K562 (cell line): ENCODE results near the gene POLR1H. TPM values are rescaled to one million over a fixed set of nuclear protein-coding genes. Genes with fewer than 3 reads are reported as not detected.
A peak's percentile ranks its signal among the peaks of the same experiment; 100 is the strongest.

Source experiments
- BRD4 ChIP-seq: fragments of 200-600 bp; sonication (generic); IDR thresholded peaks from 2 replicates; pipeline ENCODE4 v1.6.1; 2017; ENCODE audit warnings: inconsistent platforms
- FIP1L1 ChIP-seq: fragments of 200-400 bp; formaldehyde crosslinking; IDR thresholded peaks from 2 replicates; pipeline ENCODE4 v1.6.1; 2018; ENCODE audit warnings: mild to moderate bottlenecking, low read depth, low read length; ENCODE audit not compliant: poor library complexity, severe bottlenecking
- ZBTB1 ChIP-seq: sonication (generic); formaldehyde crosslinking; IDR thresholded peaks from 2 replicates; pipeline ENCODE4 v1.8.1; 2023; ENCODE audit warnings: missing genetic modification reagents, low read depth, mild to moderate bottlenecking, borderline replicate concordance
- ZNF282 ChIP-seq: sonication (generic); formaldehyde crosslinking; IDR thresholded peaks from 2 replicates; pipeline ENCODE4 v1.8.1; 2023; ENCODE audit warnings: missing genetic modification reagents
- polyA plus RNA-seq, 8 experiments: library from polyadenylated mRNA; depleted of rRNA in 4 of 8; stranded (reverse) in 5 of 8; unstranded in 3 of 8; fragments of >200 nt; fragmentation: Nextera tagmentation in 2 of 8; fragmentation: Illumina TruSeq in 1 of 8; extraction: Ambion mirVana in 2 of 8; extraction: Trizol in 1 of 8; gene quantifications; 2 replicates each; pipeline versions ENCODE4 v1.2.1 to v1.2.3, GENCODE V29; 2011 to 2014; ENCODE audit warnings: inconsistent platforms in 1 of 8, missing spikeins in 1 of 8
- total RNA-seq, 7 experiments: library from RNA; depleted of rRNA in 6 of 7; stranded (reverse); fragments of >200 nt in 6 of 7; fragmentation: Illumina TruSeq in 2 of 7; extraction: Trizol in 2 of 7; gene quantifications; 2 replicates each; pipeline versions ENCODE4 v1.2.1 to v1.2.3, GENCODE V29; 2011 to 2021; ENCODE audit warnings: low replicate concordance in 1 of 7
- TF ChIP-seq, protein P1 (sequence below), 2 experiments: fragments of 200-800 bp in 1 of 2; sonication (Bioruptor generic) in 1 of 2; sonication (generic) in 1 of 2; formaldehyde crosslinking in 1 of 2; IDR thresholded peaks in 1 of 2; conservative IDR thresholded peaks in 1 of 2; 2 replicates each; pipeline versions ENCODE4 v1.5.0 to v1.6.1; 2016 to 2020; ENCODE audit warnings: missing compliant biosample characterization in 1 of 2, missing genetic modification characterization in 1 of 2, missing genetic modification reagents in 1 of 2
- TF ChIP-seq, protein P2 (sequence below), 2 experiments: fragments of 450-650 bp; IDR thresholded peaks; 2 replicates each; pipeline ENCODE4 v1.6.1; 2018; ENCODE audit warnings: mild to moderate bottlenecking in 2 of 2, low read depth in 1 of 2; ENCODE audit not compliant: partially characterized antibody in 2 of 2
- TF ChIP-seq, protein P3 (sequence below): fragments of 450-650 bp; IDR thresholded peaks from 2 replicates; pipeline ENCODE4 v1.6.1; 2016; ENCODE audit warnings: mild to moderate bottlenecking, moderate library complexity

POLR1H gene
- total and polyA plus RNA-seq, 9 of the 15 experiments (the other 6 are each of a cell fraction or from before 2014, with no cell fraction given), result 92.2 to 333 (median 143) TPM

DNA sequence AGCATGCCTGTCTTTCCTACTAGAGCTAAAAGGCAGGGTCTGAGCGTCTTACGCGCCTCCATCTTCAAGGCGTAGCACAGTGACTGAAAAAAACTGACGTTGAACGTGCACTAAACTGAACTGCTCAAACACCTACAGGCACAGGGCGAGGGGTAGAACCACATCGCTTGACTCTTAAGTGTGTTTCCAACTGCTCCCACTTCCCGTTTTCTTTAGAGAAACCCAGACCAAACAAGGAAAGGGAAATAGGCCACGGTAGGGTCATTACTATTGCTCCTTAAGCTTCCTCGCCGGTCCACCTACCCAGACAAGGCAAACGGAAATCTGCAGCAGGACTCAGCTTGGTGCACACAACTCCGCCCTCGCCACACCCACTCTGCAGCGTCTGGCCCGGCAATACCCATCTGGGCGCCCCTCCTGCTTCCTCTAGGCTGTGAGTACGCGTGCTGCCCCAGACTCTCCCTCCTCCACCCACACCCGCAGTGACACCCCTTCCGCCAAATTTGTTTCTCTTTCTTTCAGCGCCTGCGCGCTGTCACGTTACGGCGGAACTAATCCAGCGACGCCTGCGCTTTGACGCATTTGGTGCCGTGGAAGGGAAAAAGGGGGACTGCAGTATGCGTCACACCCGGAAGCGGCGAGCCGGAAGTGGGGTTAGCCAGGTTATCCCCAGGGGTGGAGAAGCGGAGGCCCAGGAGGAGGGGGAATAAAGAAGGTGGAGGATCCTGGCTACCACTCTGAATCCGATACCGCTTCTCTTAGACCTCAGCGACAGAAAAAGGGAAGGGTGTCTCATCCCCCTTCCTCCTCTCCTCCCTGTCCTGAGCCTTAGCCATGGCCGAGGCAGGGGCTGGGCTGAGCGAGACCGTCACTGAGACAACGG, 5.8 kb downstream of the POLR1H start, which contains the start of gene PPP1R11 (continued):
- no peak for TF ChIP-seq FIP1L1
- TF ChIP-seq, protein P1, sequence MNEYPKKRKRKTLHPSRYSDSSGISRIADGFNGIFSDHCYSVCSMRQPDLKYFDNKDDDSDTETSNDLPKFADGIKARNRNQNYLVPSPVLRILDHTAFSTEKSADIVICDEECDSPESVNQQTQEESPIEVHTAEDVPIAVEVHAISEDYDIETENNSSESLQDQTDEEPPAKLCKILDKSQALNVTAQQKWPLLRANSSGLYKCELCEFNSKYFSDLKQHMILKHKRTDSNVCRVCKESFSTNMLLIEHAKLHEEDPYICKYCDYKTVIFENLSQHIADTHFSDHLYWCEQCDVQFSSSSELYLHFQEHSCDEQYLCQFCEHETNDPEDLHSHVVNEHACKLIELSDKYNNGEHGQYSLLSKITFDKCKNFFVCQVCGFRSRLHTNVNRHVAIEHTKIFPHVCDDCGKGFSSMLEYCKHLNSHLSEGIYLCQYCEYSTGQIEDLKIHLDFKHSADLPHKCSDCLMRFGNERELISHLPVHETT (CRISPR knock-in tag; conservative IDR thresholded peaks at IDR 0.05 in 1 of 2, IDR thresholded peaks at IDR 0.05 in 1 of 2), result peak in 1 of 2 experiments; percentile 57; a peak in 2 of 4 replicates
- TF ChIP-seq, protein P2, sequence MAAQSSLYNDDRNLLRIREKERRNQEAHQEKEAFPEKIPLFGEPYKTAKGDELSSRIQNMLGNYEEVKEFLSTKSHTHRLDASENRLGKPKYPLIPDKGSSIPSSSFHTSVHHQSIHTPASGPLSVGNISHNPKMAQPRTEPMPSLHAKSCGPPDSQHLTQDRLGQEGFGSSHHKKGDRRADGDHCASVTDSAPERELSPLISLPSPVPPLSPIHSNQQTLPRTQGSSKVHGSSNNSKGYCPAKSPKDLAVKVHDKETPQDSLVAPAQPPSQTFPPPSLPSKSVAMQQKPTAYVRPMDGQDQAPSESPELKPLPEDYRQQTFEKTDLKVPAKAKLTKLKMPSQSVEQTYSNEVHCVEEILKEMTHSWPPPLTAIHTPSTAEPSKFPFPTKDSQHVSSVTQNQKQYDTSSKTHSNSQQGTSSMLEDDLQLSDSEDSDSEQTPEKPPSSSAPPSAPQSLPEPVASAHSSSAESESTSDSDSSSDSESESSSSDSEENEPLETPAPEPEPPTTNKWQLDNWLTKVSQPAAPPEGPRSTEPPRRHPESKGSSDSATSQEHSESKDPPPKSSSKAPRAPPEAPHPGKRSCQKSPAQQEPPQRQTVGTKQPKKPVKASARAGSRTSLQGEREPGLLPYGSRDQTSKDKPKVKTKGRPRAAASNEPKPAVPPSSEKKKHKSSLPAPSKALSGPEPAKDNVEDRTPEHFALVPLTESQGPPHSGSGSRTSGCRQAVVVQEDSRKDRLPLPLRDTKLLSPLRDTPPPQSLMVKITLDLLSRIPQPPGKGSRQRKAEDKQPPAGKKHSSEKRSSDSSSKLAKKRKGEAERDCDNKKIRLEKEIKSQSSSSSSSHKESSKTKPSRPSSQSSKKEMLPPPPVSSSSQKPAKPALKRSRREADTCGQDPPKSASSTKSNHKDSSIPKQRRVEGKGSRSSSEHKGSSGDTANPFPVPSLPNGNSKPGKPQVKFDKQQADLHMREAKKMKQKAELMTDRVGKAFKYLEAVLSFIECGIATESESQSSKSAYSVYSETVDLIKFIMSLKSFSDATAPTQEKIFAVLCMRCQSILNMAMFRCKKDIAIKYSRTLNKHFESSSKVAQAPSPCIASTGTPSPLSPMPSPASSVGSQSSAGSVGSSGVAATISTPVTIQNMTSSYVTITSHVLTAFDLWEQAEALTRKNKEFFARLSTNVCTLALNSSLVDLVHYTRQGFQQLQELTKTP (IDR thresholded peaks at IDR 0.05; ENCODE audit: low read depth in 1 of 2, partially characterized antibody in 2 of 2), result peak in 1 of 2 experiments; percentile 51
- no peak for TF ChIP-seq ZNF282 (CRISPR knock-in tag)
- TF ChIP-seq ZBTB1 (CRISPR knock-in tag), result no peak; the same call in 1 of the 2 replicates
- 0 out of 2 replicates have a peak, but pooled peaks have one; percentile 56 for TF ChIP-seq BRD4
- TF ChIP-seq, protein P3, sequence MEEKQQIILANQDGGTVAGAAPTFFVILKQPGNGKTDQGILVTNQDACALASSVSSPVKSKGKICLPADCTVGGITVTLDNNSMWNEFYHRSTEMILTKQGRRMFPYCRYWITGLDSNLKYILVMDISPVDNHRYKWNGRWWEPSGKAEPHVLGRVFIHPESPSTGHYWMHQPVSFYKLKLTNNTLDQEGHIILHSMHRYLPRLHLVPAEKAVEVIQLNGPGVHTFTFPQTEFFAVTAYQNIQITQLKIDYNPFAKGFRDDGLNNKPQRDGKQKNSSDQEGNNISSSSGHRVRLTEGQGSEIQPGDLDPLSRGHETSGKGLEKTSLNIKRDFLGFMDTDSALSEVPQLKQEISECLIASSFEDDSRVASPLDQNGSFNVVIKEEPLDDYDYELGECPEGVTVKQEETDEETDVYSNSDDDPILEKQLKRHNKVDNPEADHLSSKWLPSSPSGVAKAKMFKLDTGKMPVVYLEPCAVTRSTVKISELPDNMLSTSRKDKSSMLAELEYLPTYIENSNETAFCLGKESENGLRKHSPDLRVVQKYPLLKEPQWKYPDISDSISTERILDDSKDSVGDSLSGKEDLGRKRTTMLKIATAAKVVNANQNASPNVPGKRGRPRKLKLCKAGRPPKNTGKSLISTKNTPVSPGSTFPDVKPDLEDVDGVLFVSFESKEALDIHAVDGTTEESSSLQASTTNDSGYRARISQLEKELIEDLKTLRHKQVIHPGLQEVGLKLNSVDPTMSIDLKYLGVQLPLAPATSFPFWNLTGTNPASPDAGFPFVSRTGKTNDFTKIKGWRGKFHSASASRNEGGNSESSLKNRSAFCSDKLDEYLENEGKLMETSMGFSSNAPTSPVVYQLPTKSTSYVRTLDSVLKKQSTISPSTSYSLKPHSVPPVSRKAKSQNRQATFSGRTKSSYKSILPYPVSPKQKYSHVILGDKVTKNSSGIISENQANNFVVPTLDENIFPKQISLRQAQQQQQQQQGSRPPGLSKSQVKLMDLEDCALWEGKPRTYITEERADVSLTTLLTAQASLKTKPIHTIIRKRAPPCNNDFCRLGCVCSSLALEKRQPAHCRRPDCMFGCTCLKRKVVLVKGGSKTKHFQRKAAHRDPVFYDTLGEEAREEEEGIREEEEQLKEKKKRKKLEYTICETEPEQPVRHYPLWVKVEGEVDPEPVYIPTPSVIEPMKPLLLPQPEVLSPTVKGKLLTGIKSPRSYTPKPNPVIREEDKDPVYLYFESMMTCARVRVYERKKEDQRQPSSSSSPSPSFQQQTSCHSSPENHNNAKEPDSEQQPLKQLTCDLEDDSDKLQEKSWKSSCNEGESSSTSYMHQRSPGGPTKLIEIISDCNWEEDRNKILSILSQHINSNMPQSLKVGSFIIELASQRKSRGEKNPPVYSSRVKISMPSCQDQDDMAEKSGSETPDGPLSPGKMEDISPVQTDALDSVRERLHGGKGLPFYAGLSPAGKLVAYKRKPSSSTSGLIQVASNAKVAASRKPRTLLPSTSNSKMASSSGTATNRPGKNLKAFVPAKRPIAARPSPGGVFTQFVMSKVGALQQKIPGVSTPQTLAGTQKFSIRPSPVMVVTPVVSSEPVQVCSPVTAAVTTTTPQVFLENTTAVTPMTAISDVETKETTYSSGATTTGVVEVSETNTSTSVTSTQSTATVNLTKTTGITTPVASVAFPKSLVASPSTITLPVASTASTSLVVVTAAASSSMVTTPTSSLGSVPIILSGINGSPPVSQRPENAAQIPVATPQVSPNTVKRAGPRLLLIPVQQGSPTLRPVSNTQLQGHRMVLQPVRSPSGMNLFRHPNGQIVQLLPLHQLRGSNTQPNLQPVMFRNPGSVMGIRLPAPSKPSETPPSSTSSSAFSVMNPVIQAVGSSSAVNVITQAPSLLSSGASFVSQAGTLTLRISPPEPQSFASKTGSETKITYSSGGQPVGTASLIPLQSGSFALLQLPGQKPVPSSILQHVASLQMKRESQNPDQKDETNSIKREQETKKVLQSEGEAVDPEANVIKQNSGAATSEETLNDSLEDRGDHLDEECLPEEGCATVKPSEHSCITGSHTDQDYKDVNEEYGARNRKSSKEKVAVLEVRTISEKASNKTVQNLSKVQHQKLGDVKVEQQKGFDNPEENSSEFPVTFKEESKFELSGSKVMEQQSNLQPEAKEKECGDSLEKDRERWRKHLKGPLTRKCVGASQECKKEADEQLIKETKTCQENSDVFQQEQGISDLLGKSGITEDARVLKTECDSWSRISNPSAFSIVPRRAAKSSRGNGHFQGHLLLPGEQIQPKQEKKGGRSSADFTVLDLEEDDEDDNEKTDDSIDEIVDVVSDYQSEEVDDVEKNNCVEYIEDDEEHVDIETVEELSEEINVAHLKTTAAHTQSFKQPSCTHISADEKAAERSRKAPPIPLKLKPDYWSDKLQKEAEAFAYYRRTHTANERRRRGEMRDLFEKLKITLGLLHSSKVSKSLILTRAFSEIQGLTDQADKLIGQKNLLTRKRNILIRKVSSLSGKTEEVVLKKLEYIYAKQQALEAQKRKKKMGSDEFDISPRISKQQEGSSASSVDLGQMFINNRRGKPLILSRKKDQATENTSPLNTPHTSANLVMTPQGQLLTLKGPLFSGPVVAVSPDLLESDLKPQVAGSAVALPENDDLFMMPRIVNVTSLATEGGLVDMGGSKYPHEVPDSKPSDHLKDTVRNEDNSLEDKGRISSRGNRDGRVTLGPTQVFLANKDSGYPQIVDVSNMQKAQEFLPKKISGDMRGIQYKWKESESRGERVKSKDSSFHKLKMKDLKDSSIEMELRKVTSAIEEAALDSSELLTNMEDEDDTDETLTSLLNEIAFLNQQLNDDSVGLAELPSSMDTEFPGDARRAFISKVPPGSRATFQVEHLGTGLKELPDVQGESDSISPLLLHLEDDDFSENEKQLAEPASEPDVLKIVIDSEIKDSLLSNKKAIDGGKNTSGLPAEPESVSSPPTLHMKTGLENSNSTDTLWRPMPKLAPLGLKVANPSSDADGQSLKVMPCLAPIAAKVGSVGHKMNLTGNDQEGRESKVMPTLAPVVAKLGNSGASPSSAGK, result peak; percentile 83
